Smooth muscle cell (in vitro differentiated cells): ENCODE measurements around the gene WDR90. TPM values are rescaled to one million over a fixed set of nuclear protein-coding genes. Genes with fewer than 3 reads are reported as not detected.

Experiments used
- DNase-seq: peaks from one replicate; lab custom pipeline; 2025; ENCODE audit not compliant: unreplicated experiment; lab: John Stamatoyannopoulos, UW
- H2AFZ ChIP-seq: fragments of 200-600 bp; sonication (generic); 2 replicates; pipeline ENCODE4 v1.6.0; 2016; ENCODE audit warnings: antibody characterized with exemption, low read depth, mild to moderate bottlenecking
- H3F3A ChIP-seq: fragments of 200-600 bp; sonication (generic); 2 replicates; pipeline ENCODE4 v1.6.0; 2017; ENCODE audit warnings: antibody characterized with exemption, low read depth
- H3K27ac ChIP-seq: fragments of 200-600 bp; sonication (generic); 2 replicates; pipeline ENCODE4 v1.5.1; 2016; ENCODE audit warnings: low read depth, mild to moderate bottlenecking
- H3K27me3 ChIP-seq: fragments of 200-600 bp; sonication (generic); 2 replicates; pipeline ENCODE4 v1.6.1; 2016; ENCODE audit warnings: low read depth, mild to moderate bottlenecking
- H3K36me3 ChIP-seq: fragments of 200-600 bp; sonication (generic); 2 replicates; pipeline ENCODE4 v1.5.1; 2016; ENCODE audit warnings: low read depth
- H3K4me1 ChIP-seq: fragments of 200-600 bp; sonication (generic); 2 replicates; pipeline ENCODE4 v1.5.1; 2016; ENCODE audit warnings: low read depth
- H3K4me2 ChIP-seq: fragments of 200-600 bp; sonication (generic); 2 replicates; pipeline ENCODE4 v1.6.0; 2016; ENCODE audit warnings: mild to moderate bottlenecking
- H3K4me3 ChIP-seq: fragments of 200-600 bp; sonication (generic); 2 replicates; pipeline ENCODE4 v1.5.1; 2016; ENCODE audit warnings: mild to moderate bottlenecking
- H3K79me2 ChIP-seq: fragments of 200-600 bp; sonication (generic); 2 replicates; pipeline ENCODE4 v1.6.0; 2016; ENCODE audit warnings: low read depth, mild to moderate bottlenecking
- H3K9ac ChIP-seq: fragments of 200-600 bp; sonication (generic); 2 replicates; pipeline ENCODE4 v1.6.0; 2016; ENCODE audit warnings: low read depth
- H3K9me3 ChIP-seq: fragments of 200-600 bp; sonication (generic); replicated peaks from 2 replicates; pipeline ENCODE4 v1.5.1; 2016; ENCODE audit warnings: low read depth
- H4K20me1 ChIP-seq: fragments of 200-600 bp; sonication (generic); 2 replicates; pipeline ENCODE4 v1.6.0; 2016; ENCODE audit warnings: low read depth
- CTCF ChIP-seq: fragments of 200-600 bp; sonication (generic); IDR thresholded peaks from 2 replicates; pipeline ENCODE4 v1.5.1; 2017; ENCODE audit warnings: borderline replicate concordance, mild to moderate bottlenecking, antibody characterized with exemption; ENCODE audit not compliant: insufficient read depth, poor library complexity, severe bottlenecking
- WGBS: methylation state at CpG from one replicate; pipeline ENCODE4 v1.1.7; 2016; ENCODE audit warnings: low lambda C conversion rate; 5-methylcytosine and 5-hydroxymethylcytosine counted together
- polyA plus RNA-seq: library from polyadenylated mRNA; unstranded; fragments of >200 nt; fragmentation: Nextera tagmentation; extraction: Ambion mirVana; gene quantifications from 2 replicates; pipeline ENCODE4 v1.2.1, GENCODE V29; 2016
- total RNA-seq: library from RNA; depleted of rRNA; stranded (reverse); fragments of >200 nt; gene quantifications from 2 replicates; pipeline ENCODE4 v1.2.3, GENCODE V29; 2014

WDR90 gene
- total and polyA plus RNA-seq, 2 experiments from 2014 or later, result 8.4 to 10.4 TPM

- Histone ChIP-seq H3K27me3 (no peaks in the 10 kb centered on the region), H3K36me3 (no peaks in the 10 kb centered on the region), H3K9ac (no peak overlapping the region), H2AFZ (no peak overlapping the region), H3K4me1 (peaks cover 21% of the 10 kb centered on the region), H3K9me3 (no peaks in the 10 kb centered on the region), H3K79me2 (no peaks in the 10 kb centered on the region), H3K27ac (no peak overlapping the region), H3F3A (peaks cover 6% of the 10 kb centered on the region), H4K20me1 (peaks cover 14% of the 10 kb centered on the region), H3K4me3 (no peak overlapping the region), H3K4me2 (no peak overlapping the region)
- TF ChIP-seq CTCF, result no peak
- WGBS, result 97% methylated on average over 28 of the region's 37 CpGs
- DNase-seq, result no peak
Observed at GRCh38 chr16:625117-625976, 23.8 kb upstream of the WDR90 start.

DNA sequence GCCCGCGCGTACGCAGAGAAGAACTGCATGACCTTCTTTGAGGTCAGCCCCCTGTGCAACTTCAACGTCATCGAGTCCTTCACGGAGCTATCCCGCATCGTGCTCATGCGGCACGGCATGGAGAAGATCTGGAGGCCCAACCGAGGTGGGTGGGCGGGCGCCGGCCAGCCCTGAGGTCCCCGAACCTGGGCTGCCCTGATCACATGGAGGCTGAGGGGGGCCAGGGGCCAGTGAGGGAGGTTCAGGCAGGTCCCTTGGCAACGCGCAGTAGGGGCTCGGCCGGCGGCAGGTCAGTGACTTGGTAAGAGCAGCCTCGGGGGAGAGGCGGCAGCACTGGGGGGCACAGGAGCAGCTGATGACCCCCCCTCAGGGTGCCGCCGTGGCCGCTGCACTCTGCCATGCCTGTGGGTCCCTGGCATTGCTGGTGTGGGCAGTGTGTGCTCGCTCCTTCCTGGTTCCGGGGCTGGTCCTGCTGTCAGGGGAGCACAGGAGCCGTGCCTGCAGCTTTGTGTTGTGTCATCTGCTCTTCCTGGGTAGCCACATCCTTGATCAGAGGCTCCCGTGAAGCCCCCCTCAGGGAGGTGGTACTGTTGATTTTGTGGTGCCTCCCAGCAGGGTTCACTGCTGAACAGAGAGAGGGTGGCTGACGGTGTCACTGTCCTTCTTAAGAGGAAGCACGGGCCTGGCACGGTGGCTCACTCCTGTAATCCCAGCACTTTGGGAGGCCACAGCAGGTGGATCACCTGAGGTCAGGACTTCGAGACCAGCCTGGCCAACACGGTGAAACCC lies 23.0 kb upstream of the WDR90 start:
- no peaks in the 10 kb centered on the region for H3K79me2 ChIP-seq
- no peaks in the 10 kb centered on the region for H3K27me3 ChIP-seq
- TF ChIP-seq CTCF, result no peak
- H3K4me3 ChIP-seq, result no peak overlapping the region
- peaks cover 8% of the 10 kb centered on the region for H3F3A ChIP-seq
- H3K9ac ChIP-seq, result peak overlapping the region; percentile 88
- no peaks in the 10 kb centered on the region for H3K36me3 ChIP-seq
- H3K9me3 ChIP-seq, result no peaks in the 10 kb centered on the region
- H2AFZ ChIP-seq, result no peak overlapping the region
- H4K20me1 ChIP-seq, result peaks cover 9% of the 10 kb centered on the region
- DNase-seq, result no peak
- WGBS, result 98% methylated on average over 34 of the region's 35 CpGs
- H3K4me2 ChIP-seq, result peak overlapping the region; percentile 59
- H3K4me1 ChIP-seq, result peaks cover 28% of the 10 kb centered on the region
- H3K27ac ChIP-seq, result peak overlapping the region; percentile 96

- peak overlapping the region; percentile 59 for H3K4me2 ChIP-seq
- H3F3A ChIP-seq, result peaks cover 8% of the 10 kb centered on the region
- no peaks in the 10 kb centered on the region for H3K9me3 ChIP-seq
- TF ChIP-seq CTCF, result no peak
- H3K27me3 ChIP-seq, result no peaks in the 10 kb centered on the region
- H3K79me2 ChIP-seq, result no peaks in the 10 kb centered on the region
- H3K27ac ChIP-seq, result peak overlapping the region; percentile 96
- 51% methylated on average over 28 of the region's 29 CpGs for WGBS
- peak overlapping the region; percentile 88 for H3K9ac ChIP-seq
- DNase-seq, result peak; percentile 57
- peaks cover 27% of the 10 kb centered on the region for H3K4me1 ChIP-seq
- no peaks in the 10 kb centered on the region for H3K36me3 ChIP-seq
- peaks cover 1% of the 10 kb centered on the region for H4K20me1 ChIP-seq
- no peak overlapping the region for H2AFZ ChIP-seq
- no peak overlapping the region for H3K4me3 ChIP-seq
Observed at GRCh38 chr16:626787-627453, 22.2 kb upstream of the WDR90 start.
